GM18511 (cell line): ENCODE data around the gene ATPAF1.
"Not testable (repeated sequence)": the region's sequence is repeated elsewhere in the genome, so short reads cannot be mapped to it uniquely, and the experiment has no call there.

ENCODE experiments used
- ATAC-seq: cut with Tn5 transposase; IDR thresholded peaks from one replicate; pipeline ENCODE4 v1.9.1; 2021; ENCODE audit warnings: mild to moderate bottlenecking, moderate library complexity; ENCODE audit not compliant: unreplicated experiment

The ATPAF1 gene

GRCh38 chr1:46667782-46668760 is at the start of gene ATPAF1:
TSS of gene ATPAF1 (minus strand) at chr1:46668364. CDS start at chr1:46668322, 42 bp downstream.
- peak; percentile 84 for ATAC-seq

GRCh38 chr1:46717654-46718053 is 49.5 kb upstream of the ATPAF1 start:
- no peak for ATAC-seq

- ATAC-seq: no peak
Observed at GRCh38 chr1:46714976-46715375, 46.8 kb upstream of the ATPAF1 start.

- ATAC-seq: no peak
Observed at GRCh38 chr1:46708121-46708520, 40.0 kb upstream of the ATPAF1 start.

GRCh38 chr1:46705408-46705807 is 37.2 kb upstream of the ATPAF1 start:
- ATAC-seq: no peak

GRCh38 chr1:46703927-46704641 is 35.9 kb upstream of the ATPAF1 start:
- ATAC-seq: no peak

- ATAC-seq: no peak
Observed at GRCh38 chr1:46699666-46700065, 31.5 kb upstream of the ATPAF1 start.

GRCh38 chr1:46697053-46697452 is 28.9 kb upstream of the ATPAF1 start:
- no peak for ATAC-seq

- ATAC-seq: not testable (repeated sequence)
Observed at GRCh38 chr1:46694676-46695075, 26.5 kb upstream of the ATPAF1 start.

- no peak for ATAC-seq
Observed at GRCh38 chr1:46692811-46693770, 24.9 kb upstream of the ATPAF1 start.

GRCh38 chr1:46691997-46692790 is 24.0 kb upstream of the ATPAF1 start:
- ATAC-seq: no peak

- no peak for ATAC-seq
Observed at GRCh38 chr1:46690931-46691421, 22.8 kb upstream of the ATPAF1 start.

GRCh38 chr1:46689897-46690296 is 21.7 kb upstream of the ATPAF1 start:
- no peak for ATAC-seq

GRCh38 chr1:46689356-46689755 is 21.2 kb upstream of the ATPAF1 start:
- no peak for ATAC-seq

GRCh38 chr1:46687921-46688509 is 19.9 kb upstream of the ATPAF1 start:
- no peak for ATAC-seq

GRCh38 chr1:46687093-46687659 is 19.0 kb upstream of the ATPAF1 start:
- ATAC-seq: no peak

GRCh38 chr1:46686255-46686654 is 18.1 kb upstream of the ATPAF1 start:
- no peak for ATAC-seq

- ATAC-seq: no peak
Observed at GRCh38 chr1:46684670-46685069, 16.5 kb upstream of the ATPAF1 start.

GRCh38 chr1:46682064-46682463 is 13.9 kb upstream of the ATPAF1 start:
- ATAC-seq: no peak
